Smooth muscle cell (in vitro differentiated cells): ENCODE data around the gene MRNIP. TPM values are rescaled to one million over a fixed set of nuclear protein-coding genes. Genes with fewer than 3 reads are reported as not detected.

ENCODE experiments used
- DNase-seq: peaks from one replicate; lab custom pipeline; 2025; ENCODE audit not compliant: unreplicated experiment; lab: John Stamatoyannopoulos, UW
- H2AFZ ChIP-seq: fragments of 200-600 bp; sonication (generic); 2 replicates; pipeline ENCODE4 v1.6.0; 2016; ENCODE audit warnings: antibody characterized with exemption, low read depth, mild to moderate bottlenecking
- H3F3A ChIP-seq: fragments of 200-600 bp; sonication (generic); 2 replicates; pipeline ENCODE4 v1.6.0; 2017; ENCODE audit warnings: antibody characterized with exemption, low read depth
- H3K27ac ChIP-seq: fragments of 200-600 bp; sonication (generic); 2 replicates; pipeline ENCODE4 v1.5.1; 2016; ENCODE audit warnings: low read depth, mild to moderate bottlenecking
- H3K27me3 ChIP-seq: fragments of 200-600 bp; sonication (generic); 2 replicates; pipeline ENCODE4 v1.6.1; 2016; ENCODE audit warnings: low read depth, mild to moderate bottlenecking
- H3K36me3 ChIP-seq: fragments of 200-600 bp; sonication (generic); 2 replicates; pipeline ENCODE4 v1.5.1; 2016; ENCODE audit warnings: low read depth
- H3K4me1 ChIP-seq: fragments of 200-600 bp; sonication (generic); 2 replicates; pipeline ENCODE4 v1.5.1; 2016; ENCODE audit warnings: low read depth
- H3K4me2 ChIP-seq: fragments of 200-600 bp; sonication (generic); 2 replicates; pipeline ENCODE4 v1.6.0; 2016; ENCODE audit warnings: mild to moderate bottlenecking
- H3K4me3 ChIP-seq: fragments of 200-600 bp; sonication (generic); 2 replicates; pipeline ENCODE4 v1.5.1; 2016; ENCODE audit warnings: mild to moderate bottlenecking
- H3K79me2 ChIP-seq: fragments of 200-600 bp; sonication (generic); 2 replicates; pipeline ENCODE4 v1.6.0; 2016; ENCODE audit warnings: low read depth, mild to moderate bottlenecking
- H3K9ac ChIP-seq: fragments of 200-600 bp; sonication (generic); 2 replicates; pipeline ENCODE4 v1.6.0; 2016; ENCODE audit warnings: low read depth
- H3K9me3 ChIP-seq: fragments of 200-600 bp; sonication (generic); replicated peaks from 2 replicates; pipeline ENCODE4 v1.5.1; 2016; ENCODE audit warnings: low read depth
- H4K20me1 ChIP-seq: fragments of 200-600 bp; sonication (generic); 2 replicates; pipeline ENCODE4 v1.6.0; 2016; ENCODE audit warnings: low read depth
- WGBS: methylation state at CpG from one replicate; pipeline ENCODE4 v1.1.7; 2016; ENCODE audit warnings: low lambda C conversion rate; 5-methylcytosine and 5-hydroxymethylcytosine counted together
- polyA plus RNA-seq: library from polyadenylated mRNA; unstranded; fragments of >200 nt; fragmentation: Nextera tagmentation; extraction: Ambion mirVana; gene quantifications from 2 replicates; pipeline ENCODE4 v1.2.1, GENCODE V29; 2016
- total RNA-seq: library from RNA; depleted of rRNA; stranded (reverse); fragments of >200 nt; gene quantifications from 2 replicates; pipeline ENCODE4 v1.2.3, GENCODE V29; 2014
- TF ChIP-seq, protein P1 (sequence below): fragments of 200-600 bp; sonication (generic); IDR thresholded peaks from 2 replicates; pipeline ENCODE4 v1.5.1; 2017; ENCODE audit warnings: borderline replicate concordance, mild to moderate bottlenecking, antibody characterized with exemption; ENCODE audit not compliant: insufficient read depth, poor library complexity, severe bottlenecking

The MRNIP gene
- total and polyA plus RNA-seq, 2 experiments from 2014 or later: 11.9 to 16.5 TPM

- Histone ChIP-seq H3K4me2 (peak overlapping the region; percentile 7), H3K79me2 (peaks cover 32% of the 10 kb centered on the region), H3K9ac (no peak overlapping the region), H3F3A (peaks cover 6% of the 10 kb centered on the region), H2AFZ (no peak overlapping the region), H3K4me1 (peaks cover 2% of the 10 kb centered on the region), H4K20me1 (peaks cover 74% of the 10 kb centered on the region), H3K9me3 (no peaks in the 10 kb centered on the region), H3K4me3 (no peak overlapping the region), H3K27ac (peak overlapping the region; percentile 64), H3K27me3 (no peaks in the 10 kb centered on the region), H3K36me3 (peaks cover 9% of the 10 kb centered on the region)
- no peak for DNase-seq
- WGBS: 46% methylated on average over 9 of the region's 9 CpGs
- TF ChIP-seq, protein P1, sequence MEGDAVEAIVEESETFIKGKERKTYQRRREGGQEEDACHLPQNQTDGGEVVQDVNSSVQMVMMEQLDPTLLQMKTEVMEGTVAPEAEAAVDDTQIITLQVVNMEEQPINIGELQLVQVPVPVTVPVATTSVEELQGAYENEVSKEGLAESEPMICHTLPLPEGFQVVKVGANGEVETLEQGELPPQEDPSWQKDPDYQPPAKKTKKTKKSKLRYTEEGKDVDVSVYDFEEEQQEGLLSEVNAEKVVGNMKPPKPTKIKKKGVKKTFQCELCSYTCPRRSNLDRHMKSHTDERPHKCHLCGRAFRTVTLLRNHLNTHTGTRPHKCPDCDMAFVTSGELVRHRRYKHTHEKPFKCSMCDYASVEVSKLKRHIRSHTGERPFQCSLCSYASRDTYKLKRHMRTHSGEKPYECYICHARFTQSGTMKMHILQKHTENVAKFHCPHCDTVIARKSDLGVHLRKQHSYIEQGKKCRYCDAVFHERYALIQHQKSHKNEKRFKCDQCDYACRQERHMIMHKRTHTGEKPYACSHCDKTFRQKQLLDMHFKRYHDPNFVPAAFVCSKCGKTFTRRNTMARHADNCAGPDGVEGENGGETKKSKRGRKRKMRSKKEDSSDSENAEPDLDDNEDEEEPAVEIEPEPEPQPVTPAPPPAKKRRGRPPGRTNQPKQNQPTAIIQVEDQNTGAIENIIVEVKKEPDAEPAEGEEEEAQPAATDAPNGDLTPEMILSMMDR: no peak
These were observed 30.9 kb downstream of the MRNIP start for GRCh38 chr5:179827680-179828079.

DNA sequence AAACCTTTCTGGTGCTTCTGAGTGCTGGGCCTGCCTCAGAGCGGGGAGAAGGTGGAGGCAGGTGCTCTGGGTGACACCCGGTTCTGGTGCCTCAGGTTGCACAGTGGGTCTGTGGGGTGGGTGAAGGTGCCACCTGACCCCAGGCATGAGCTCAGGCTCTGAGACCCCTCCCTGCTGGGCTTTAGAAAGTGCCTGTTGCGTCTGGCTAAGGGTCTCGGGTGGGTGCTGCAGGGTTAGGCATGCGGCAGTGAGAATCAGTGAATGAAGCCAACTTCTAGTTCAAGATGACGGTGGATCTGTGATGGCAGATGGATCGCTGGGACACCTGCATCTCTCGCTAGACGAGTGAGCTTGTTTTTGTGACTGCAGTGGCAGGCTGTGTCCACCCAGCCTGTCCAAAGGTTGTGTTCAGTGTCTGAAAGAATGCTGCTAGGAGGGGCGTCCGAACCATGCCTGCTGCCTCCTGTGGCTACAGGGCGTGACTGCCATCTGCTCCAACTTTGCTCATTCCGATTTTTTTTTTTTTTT, 32.9 kb downstream of the MRNIP start:
- H4K20me1 ChIP-seq: peaks cover 81% of the 10 kb centered on the region
- peaks cover 12% of the 10 kb centered on the region for H3F3A ChIP-seq
- H3K4me2 ChIP-seq: no peak overlapping the region
- H3K27ac ChIP-seq: no peak overlapping the region
- no peak overlapping the region for H2AFZ ChIP-seq
- peaks cover 9% of the 10 kb centered on the region for H3K36me3 ChIP-seq
- no peak overlapping the region for H3K4me3 ChIP-seq
- peaks cover 11% of the 10 kb centered on the region for H3K4me1 ChIP-seq
- TF ChIP-seq, protein P1: no peak
- H3K9me3 ChIP-seq: no peaks in the 10 kb centered on the region
- no peak overlapping the region for H3K9ac ChIP-seq
- H3K27me3 ChIP-seq: no peaks in the 10 kb centered on the region
- no peak for DNase-seq
- peaks cover 46% of the 10 kb centered on the region for H3K79me2 ChIP-seq
- WGBS: 94% methylated on average over 13 of the region's 13 CpGs

- H3K9me3 ChIP-seq: no peaks in the 10 kb centered on the region
These were observed 33.9 kb downstream of the MRNIP start for GRCh38 chr5:179824745-179825112.

More at GRCh38 chr5:179824745-179825112, 33.9 kb downstream of the MRNIP start:
- Histone ChIP-seq H3K4me2 (no peak overlapping the region), H3K27me3 (no peaks in the 10 kb centered on the region), H3K9ac (no peak overlapping the region), H3K36me3 (peaks cover 5% of the 10 kb centered on the region), H4K20me1 (peaks cover 81% of the 10 kb centered on the region), H3K79me2 (peaks cover 42% of the 10 kb centered on the region), H3K27ac (no peak overlapping the region), H3F3A (peaks cover 12% of the 10 kb centered on the region), H3K4me3 (no peak overlapping the region), H3K4me1 (peaks cover 19% of the 10 kb centered on the region), H2AFZ (no peak overlapping the region)
- 100% methylated on average over 3 of the region's 3 CpGs for WGBS
- no peak for DNase-seq
- TF ChIP-seq, protein P1: no peak
